HCT116 (cell line): Measurements from ENCODE around the gene SLC34A1.

Experiments used
- CEBPB ChIP-seq: IDR thresholded peaks from 2 replicates; pipeline ENCODE4 v1.6.1; 2012; ENCODE audit warnings: low read depth
- EGR1 ChIP-seq: IDR thresholded peaks from 2 replicates; pipeline ENCODE4 v1.6.1; 2012; ENCODE audit warnings: low read depth
- EZH2phosphoT487 ChIP-seq: fragments of 200-600 bp; IDR thresholded peaks from 2 replicates; pipeline ENCODE4 v1.6.1; 2018; ENCODE audit warnings: antibody characterized with exemption, borderline replicate concordance
- POLR2A ChIP-seq: IDR thresholded peaks from 2 replicates; pipeline ENCODE4 v1.7.0; 2011; ENCODE audit warnings: borderline replicate concordance; ENCODE audit not compliant: insufficient read depth, insufficient read length; ENCODE audit errors: extremely low read depth
- POLR2AphosphoS5 ChIP-seq: IDR thresholded peaks from 2 replicates; pipeline ENCODE4 v1.6.1; 2011; ENCODE audit warnings: mild to moderate bottlenecking, low read depth, low read length, moderate library complexity
- RAD21 ChIP-seq: IDR thresholded peaks from 2 replicates; pipeline ENCODE4 v1.6.1; 2012; ENCODE audit warnings: low read depth, mild to moderate bottlenecking
- REST ChIP-seq: IDR thresholded peaks from 2 replicates; pipeline ENCODE4 v1.6.1; 2012; ENCODE audit warnings: low read depth
- SIN3A ChIP-seq: IDR thresholded peaks from 2 replicates; pipeline ENCODE4 v1.6.1; 2012; ENCODE audit warnings: low read depth
- TCF7L2 ChIP-seq: IDR thresholded peaks from 2 replicates; pipeline ENCODE4 v1.7.0; 2011; ENCODE audit warnings: borderline replicate concordance, inconsistent platforms; ENCODE audit not compliant: insufficient read depth, insufficient read length; ENCODE audit errors: extremely low read depth
- YY1 ChIP-seq: IDR thresholded peaks from 2 replicates; pipeline ENCODE4 v1.6.1; 2011; ENCODE audit warnings: low read length, low read depth, moderate library complexity, mild to moderate bottlenecking; ENCODE audit not compliant: insufficient replicate concordance; ENCODE audit errors: extremely low read depth
- ZBTB33 ChIP-seq: IDR thresholded peaks from 2 replicates; pipeline ENCODE4 v1.6.1; 2011; ENCODE audit warnings: mild to moderate bottlenecking, low read length, moderate library complexity; ENCODE audit not compliant: insufficient replicate concordance; ENCODE audit errors: extremely low read depth
- ZNF274 ChIP-seq: fragments of 200-500 bp; sonication (Bioruptor generic); IDR thresholded peaks from 2 replicates; pipeline ENCODE4 v1.6.1; 2014; ENCODE audit warnings: mild to moderate bottlenecking, low read depth, low read length, inconsistent platforms
- TF ChIP-seq, protein P1 (sequence below), 3 experiments: fragments of 200-600 bp in 1 of 3; sonication (generic) in 1 of 3; IDR thresholded peaks in 2 of 3; conservative IDR thresholded peaks in 1 of 3; 2 replicates each; pipeline ENCODE4 v1.5.1; 2012 to 2017; ENCODE audit warnings: low read depth in 2 of 3, low read length in 2 of 3, antibody characterized with exemption in 1 of 3, borderline replicate concordance in 1 of 3, control low read depth in 1 of 3, mild to moderate bottlenecking in 1 of 3, mixed read lengths in 1 of 3, mixed run types in 1 of 3, moderate library complexity in 1 of 3; ENCODE audit not compliant: insufficient read depth in 1 of 3
- TF ChIP-seq, protein P2 (sequence below): IDR thresholded peaks from 2 replicates; pipeline ENCODE4 v1.6.1; 2012

GRCh38 chr5:177432839-177433657, 48.8 kb downstream of the SLC34A1 start:
- TF ChIP-seq POLR2AphosphoS5 (no peak), YY1 (no peak), EZH2phosphoT487 (no peak), ZNF274 (no peak), REST (no peak), RAD21 (no peak), POLR2A (no peak), TCF7L2 (no peak), EGR1 (no peak), SIN3A (no peak), CEBPB (no peak), ZBTB33 (no peak)
- TF ChIP-seq, protein P1, sequence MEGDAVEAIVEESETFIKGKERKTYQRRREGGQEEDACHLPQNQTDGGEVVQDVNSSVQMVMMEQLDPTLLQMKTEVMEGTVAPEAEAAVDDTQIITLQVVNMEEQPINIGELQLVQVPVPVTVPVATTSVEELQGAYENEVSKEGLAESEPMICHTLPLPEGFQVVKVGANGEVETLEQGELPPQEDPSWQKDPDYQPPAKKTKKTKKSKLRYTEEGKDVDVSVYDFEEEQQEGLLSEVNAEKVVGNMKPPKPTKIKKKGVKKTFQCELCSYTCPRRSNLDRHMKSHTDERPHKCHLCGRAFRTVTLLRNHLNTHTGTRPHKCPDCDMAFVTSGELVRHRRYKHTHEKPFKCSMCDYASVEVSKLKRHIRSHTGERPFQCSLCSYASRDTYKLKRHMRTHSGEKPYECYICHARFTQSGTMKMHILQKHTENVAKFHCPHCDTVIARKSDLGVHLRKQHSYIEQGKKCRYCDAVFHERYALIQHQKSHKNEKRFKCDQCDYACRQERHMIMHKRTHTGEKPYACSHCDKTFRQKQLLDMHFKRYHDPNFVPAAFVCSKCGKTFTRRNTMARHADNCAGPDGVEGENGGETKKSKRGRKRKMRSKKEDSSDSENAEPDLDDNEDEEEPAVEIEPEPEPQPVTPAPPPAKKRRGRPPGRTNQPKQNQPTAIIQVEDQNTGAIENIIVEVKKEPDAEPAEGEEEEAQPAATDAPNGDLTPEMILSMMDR (IDR thresholded peaks at IDR 0.05 in 2 of 3, conservative IDR thresholded peaks at IDR 0.05 in 1 of 3; ENCODE audit: borderline replicate concordance in 1 of 3, insufficient read depth in 1 of 3, low read depth in 2 of 3, low read length in 2 of 3), result no peak
- TF ChIP-seq, protein P2, sequence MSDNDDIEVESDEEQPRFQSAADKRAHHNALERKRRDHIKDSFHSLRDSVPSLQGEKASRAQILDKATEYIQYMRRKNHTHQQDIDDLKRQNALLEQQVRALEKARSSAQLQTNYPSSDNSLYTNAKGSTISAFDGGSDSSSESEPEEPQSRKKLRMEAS, result no peak
